HL-60 (cell line): Measurements from ENCODE around the gene CASP1.

Source experiments
- DNase-seq, 2 experiments: peaks; one replicate each; pipeline ENCODE4 v3.0.0-alpha.2; 2010 to 2020; ENCODE audit warnings: low read depth in 1 of 2, low spot score in 1 of 2
- H3K27ac ChIP-seq: fragments of 250-450 bp; sonication (Bioruptor Pico); replicated peaks from 2 replicates; pipeline ENCODE4 v1.5.1; 2020; ENCODE audit warnings: mild to moderate bottlenecking, moderate library complexity
- H3K27me3 ChIP-seq: fragments of 250-450 bp; sonication (Bioruptor Pico); 2 replicates; pipeline ENCODE4 v1.5.1; 2021; ENCODE audit warnings: mild to moderate bottlenecking, moderate library complexity; ENCODE audit not compliant: insufficient read depth, poor library complexity, severe bottlenecking
- H3K4me3 ChIP-seq: replicated peaks from 2 replicates; pipeline ENCODE4 v1.5.1; 2011; ENCODE audit warnings: mild to moderate bottlenecking, control low read depth, low read length; ENCODE audit not compliant: insufficient read depth
- GABPA ChIP-seq: IDR thresholded peaks from 2 replicates; pipeline ENCODE4 v1.6.1; 2012; ENCODE audit warnings: low read depth
- POLR2AphosphoS5 ChIP-seq: IDR thresholded peaks from 2 replicates; pipeline ENCODE4 v1.6.1; 2012; ENCODE audit warnings: low read depth
- SPI1 ChIP-seq: IDR thresholded peaks from 2 replicates; pipeline ENCODE4 v1.6.1; 2012; ENCODE audit warnings: low read depth, mild to moderate bottlenecking, borderline replicate concordance
- TF ChIP-seq, protein P1 (sequence below): IDR thresholded peaks from one replicate; pipeline ENCODE4 v1.5.1; 2011; ENCODE audit warnings: low read length, control low read depth, inconsistent platforms; ENCODE audit not compliant: insufficient read depth
- TF ChIP-seq, protein P2 (sequence below): IDR thresholded peaks from 2 replicates; pipeline ENCODE4 v1.6.1; 2012; ENCODE audit warnings: low read depth; ENCODE audit not compliant: insufficient replicate concordance

CASP1 gene

DNA sequence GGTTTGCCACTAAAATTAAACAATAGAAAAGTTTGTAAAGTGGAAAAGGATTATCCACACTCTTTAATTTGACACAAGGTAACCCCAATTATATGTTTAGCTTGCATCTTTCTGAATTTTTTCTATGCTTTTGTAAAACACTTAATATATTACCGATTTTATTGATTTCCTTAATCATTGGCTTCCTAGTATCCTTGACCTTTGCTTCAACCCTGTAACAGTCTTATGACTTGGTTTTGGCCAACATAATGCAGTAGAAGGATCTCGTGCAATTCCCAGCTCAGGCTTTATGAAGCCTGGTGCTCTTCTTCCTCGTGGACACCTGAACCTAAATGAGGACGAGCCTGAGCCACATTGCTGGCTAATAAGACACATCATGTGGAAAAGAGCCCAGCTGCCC is 43.0 kb downstream of the CASP1 start:
- Histone ChIP-seq H3K27me3 (no peaks in the 10 kb centered on the region), H3K27ac (no peak overlapping the region), H3K4me3 (no peak overlapping the region)
- DNase-seq = no peak
- TF ChIP-seq, protein P1, sequence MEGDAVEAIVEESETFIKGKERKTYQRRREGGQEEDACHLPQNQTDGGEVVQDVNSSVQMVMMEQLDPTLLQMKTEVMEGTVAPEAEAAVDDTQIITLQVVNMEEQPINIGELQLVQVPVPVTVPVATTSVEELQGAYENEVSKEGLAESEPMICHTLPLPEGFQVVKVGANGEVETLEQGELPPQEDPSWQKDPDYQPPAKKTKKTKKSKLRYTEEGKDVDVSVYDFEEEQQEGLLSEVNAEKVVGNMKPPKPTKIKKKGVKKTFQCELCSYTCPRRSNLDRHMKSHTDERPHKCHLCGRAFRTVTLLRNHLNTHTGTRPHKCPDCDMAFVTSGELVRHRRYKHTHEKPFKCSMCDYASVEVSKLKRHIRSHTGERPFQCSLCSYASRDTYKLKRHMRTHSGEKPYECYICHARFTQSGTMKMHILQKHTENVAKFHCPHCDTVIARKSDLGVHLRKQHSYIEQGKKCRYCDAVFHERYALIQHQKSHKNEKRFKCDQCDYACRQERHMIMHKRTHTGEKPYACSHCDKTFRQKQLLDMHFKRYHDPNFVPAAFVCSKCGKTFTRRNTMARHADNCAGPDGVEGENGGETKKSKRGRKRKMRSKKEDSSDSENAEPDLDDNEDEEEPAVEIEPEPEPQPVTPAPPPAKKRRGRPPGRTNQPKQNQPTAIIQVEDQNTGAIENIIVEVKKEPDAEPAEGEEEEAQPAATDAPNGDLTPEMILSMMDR = no peak
- TF ChIP-seq SPI1 (no peak), GABPA (no peak), POLR2AphosphoS5 (no peak)
- TF ChIP-seq, protein P2, sequence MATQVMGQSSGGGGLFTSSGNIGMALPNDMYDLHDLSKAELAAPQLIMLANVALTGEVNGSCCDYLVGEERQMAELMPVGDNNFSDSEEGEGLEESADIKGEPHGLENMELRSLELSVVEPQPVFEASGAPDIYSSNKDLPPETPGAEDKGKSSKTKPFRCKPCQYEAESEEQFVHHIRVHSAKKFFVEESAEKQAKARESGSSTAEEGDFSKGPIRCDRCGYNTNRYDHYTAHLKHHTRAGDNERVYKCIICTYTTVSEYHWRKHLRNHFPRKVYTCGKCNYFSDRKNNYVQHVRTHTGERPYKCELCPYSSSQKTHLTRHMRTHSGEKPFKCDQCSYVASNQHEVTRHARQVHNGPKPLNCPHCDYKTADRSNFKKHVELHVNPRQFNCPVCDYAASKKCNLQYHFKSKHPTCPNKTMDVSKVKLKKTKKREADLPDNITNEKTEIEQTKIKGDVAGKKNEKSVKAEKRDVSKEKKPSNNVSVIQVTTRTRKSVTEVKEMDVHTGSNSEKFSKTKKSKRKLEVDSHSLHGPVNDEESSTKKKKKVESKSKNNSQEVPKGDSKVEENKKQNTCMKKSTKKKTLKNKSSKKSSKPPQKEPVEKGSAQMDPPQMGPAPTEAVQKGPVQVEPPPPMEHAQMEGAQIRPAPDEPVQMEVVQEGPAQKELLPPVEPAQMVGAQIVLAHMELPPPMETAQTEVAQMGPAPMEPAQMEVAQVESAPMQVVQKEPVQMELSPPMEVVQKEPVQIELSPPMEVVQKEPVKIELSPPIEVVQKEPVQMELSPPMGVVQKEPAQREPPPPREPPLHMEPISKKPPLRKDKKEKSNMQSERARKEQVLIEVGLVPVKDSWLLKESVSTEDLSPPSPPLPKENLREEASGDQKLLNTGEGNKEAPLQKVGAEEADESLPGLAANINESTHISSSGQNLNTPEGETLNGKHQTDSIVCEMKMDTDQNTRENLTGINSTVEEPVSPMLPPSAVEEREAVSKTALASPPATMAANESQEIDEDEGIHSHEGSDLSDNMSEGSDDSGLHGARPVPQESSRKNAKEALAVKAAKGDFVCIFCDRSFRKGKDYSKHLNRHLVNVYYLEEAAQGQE = no peak

DNA sequence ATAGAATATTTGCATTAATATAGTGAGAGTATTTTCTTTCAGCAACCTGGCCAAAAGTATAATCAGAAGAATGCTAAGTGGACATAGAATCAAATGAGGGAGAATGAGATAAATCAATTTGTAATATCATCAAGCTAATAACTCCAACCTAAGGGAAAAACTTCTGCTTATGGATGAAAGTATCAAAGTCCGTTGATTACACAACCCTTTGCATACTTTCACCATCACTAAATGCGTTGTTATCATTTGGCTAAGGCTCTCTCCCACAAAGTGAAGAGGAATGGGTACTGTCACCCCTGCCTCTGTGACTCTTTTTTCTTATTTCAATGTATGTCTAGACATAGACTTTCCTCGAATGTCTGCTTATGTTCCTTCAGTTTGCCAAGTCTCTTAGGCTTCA is 50.1 kb downstream of the CASP1 start:
- DNase-seq = no peak
- no peak for TF ChIP-seq POLR2AphosphoS5
- TF ChIP-seq, protein P1 = no peak
- TF ChIP-seq, protein P2 = no peak
- no peak for TF ChIP-seq GABPA
- no peak for TF ChIP-seq SPI1

DNA sequence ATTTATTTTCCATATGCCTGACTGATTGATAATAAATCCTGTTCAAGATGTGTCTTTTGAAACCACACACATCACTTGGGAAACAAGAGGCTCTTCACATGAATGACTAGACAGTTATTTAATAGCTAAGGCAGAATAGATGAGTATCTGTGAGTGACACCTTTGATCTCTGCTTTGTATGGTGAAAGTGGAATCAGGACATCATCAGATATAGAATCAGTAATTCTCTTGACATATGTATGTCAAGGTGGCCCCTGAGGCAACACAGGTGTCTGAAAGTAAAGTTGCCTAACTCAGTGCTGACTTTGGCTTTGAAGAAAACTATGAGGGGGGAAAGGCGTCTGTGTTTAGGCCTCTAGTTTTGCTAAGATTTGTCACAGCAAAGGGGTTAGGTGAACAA is 55.1 kb downstream of the CASP1 start:
- no peak for TF ChIP-seq GABPA
- no peak for TF ChIP-seq POLR2AphosphoS5
- TF ChIP-seq, protein P2 = no peak
- TF ChIP-seq, protein P1 = no peak
- TF ChIP-seq SPI1 = no peak
- no peaks in the 10 kb centered on the region for H3K27me3 ChIP-seq
- no peak overlapping the region for H3K4me3 ChIP-seq
- DNase-seq = no peak
- H3K27ac ChIP-seq = no peak overlapping the region

More for the DNA sequence above, 50.1 kb downstream of the CASP1 start:
- no peak overlapping the region for H3K27ac ChIP-seq
- H3K27me3 ChIP-seq = no peaks in the 10 kb centered on the region
- no peak overlapping the region for H3K4me3 ChIP-seq
